Esophagus (tissue), 2 donors: ENCODE results near the gene SEC31A. TPM values are rescaled to one million over a fixed set of nuclear protein-coding genes. Genes with fewer than 3 reads are reported as not detected.

Experiments used
- H3K27ac ChIP-seq, 2 donors: one replicate each; pipeline ENCODE4 v1.5.1; 2013; ENCODE audit warnings: low read depth in 2 of 2, mild to moderate bottlenecking in 2 of 2, inconsistent platforms in 1 of 2, low read length in 1 of 2, moderate library complexity in 1 of 2
- H3K27me3 ChIP-seq, 2 donors: one replicate each; pipeline ENCODE4 v1.6.1; 2013; ENCODE audit warnings: low read length in 2 of 2, control low read depth in 1 of 2, mild to moderate bottlenecking in 1 of 2; ENCODE audit not compliant: insufficient read depth in 2 of 2, control insufficient read depth in 1 of 2
- H3K36me3 ChIP-seq, 2 donors: one replicate each; pipeline ENCODE4 v1.6.1; 2013; ENCODE audit warnings: low read length in 1 of 2; ENCODE audit not compliant: control insufficient read depth in 2 of 2, insufficient read depth in 2 of 2
- H3K4me1 ChIP-seq, 2 donors: one replicate each; pipeline ENCODE4 v1.6.1; 2013; ENCODE audit warnings: low read length in 1 of 2; ENCODE audit not compliant: control insufficient read depth in 2 of 2, insufficient read depth in 2 of 2
- H3K4me3 ChIP-seq, 2 donors: one replicate each; pipeline ENCODE4 v1.5.1; 2013; ENCODE audit warnings: low read length in 2 of 2, mild to moderate bottlenecking in 2 of 2, low read depth in 1 of 2, moderate library complexity in 1 of 2
- H3K9me3 ChIP-seq, 2 donors: one replicate each; pipeline ENCODE4 v1.6.1; 2013; ENCODE audit warnings: mild to moderate bottlenecking in 2 of 2, low read depth in 1 of 2, low read length in 1 of 2, moderate library complexity in 1 of 2; ENCODE audit not compliant: control insufficient read depth in 2 of 2, insufficient read depth in 1 of 2
- WGBS, 2 donors: extraction: QIAGEN DNeasy Blood & Tissue Kit; methylation state at CpG; one replicate each; pipeline ENCODE4 v1.1.7; 2013; 5-methylcytosine and 5-hydroxymethylcytosine counted together
- polyA plus RNA-seq, 2 donors: library from polyadenylated mRNA; stranded (reverse); fragments of 200-250 nt; gene quantifications; one replicate each; pipeline ENCODE4 v1.2.3, GENCODE V29; 2013
- donor health status: healthy with polysubstance abuse.
- donor health status: Bipolar disorder and iron deficiency.

Gene SEC31A
- polyA plus RNA-seq, 2 donors: 72.5 to 131 TPM

DNA sequence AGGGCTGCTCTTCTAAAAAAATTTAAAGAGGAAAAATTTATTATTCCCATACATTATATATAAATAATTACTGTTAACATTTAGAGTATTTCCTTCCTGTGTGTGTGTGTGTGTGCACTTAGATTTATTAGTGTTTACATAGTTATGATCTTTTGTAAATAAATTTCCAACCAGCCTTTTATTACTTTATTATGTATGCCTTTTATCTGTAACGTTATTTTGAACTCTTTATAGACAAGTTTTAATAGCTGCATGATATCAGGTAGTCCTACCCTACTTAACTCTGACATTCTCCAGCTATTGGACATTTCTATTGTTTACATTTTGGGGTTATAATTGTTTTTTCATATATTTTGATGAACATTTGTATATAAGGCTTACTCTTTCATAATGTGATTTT is 18.4 kb upstream of the SEC31A start:
- Histone ChIP-seq H3K27me3 (no peaks in the 10 kb centered on the region), H3K4me3 (no peak overlapping the region), H3K9me3 (no peaks in the 10 kb centered on the region), H3K27ac (no peak overlapping the region), H3K4me1 (no peaks in the 10 kb centered on the region), H3K36me3 (no peaks in the 10 kb centered on the region)
- 40 to 51% methylated on average over 1 of the region's 1 CpG for WGBS, 2 donors

DNA sequence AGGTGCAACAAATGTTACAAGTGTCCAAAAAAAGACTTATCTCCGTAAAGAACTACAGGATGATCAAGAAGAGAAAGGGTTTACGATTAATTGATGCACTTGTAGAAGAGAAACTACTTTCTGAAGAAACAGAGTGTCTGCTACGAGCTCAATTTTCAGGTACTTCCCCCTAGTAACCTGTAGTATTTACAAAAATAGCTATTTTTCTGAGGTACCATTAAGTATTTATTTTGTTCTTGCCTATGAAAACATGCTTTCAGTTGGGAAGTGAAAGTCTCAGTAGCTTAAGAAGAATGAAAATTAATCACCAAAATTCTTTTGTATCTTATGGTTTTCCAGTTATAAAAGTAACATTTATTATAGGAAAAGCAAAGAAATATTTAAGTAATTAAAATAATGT is 15.5 kb upstream of the SEC31A start:
- 94% methylated on average over 3 of the region's 3 CpGs for WGBS, 2 donors
- H3K36me3 ChIP-seq: no peaks in the 10 kb centered on the region
- no peak overlapping the region for H3K4me3 ChIP-seq
- H3K9me3 ChIP-seq: no peaks in the 10 kb centered on the region
- H3K4me1 ChIP-seq: no peaks in the 10 kb centered on the region
- H3K27ac ChIP-seq: no peak overlapping the region
- H3K27me3 ChIP-seq: no peaks in the 10 kb centered on the region

DNA sequence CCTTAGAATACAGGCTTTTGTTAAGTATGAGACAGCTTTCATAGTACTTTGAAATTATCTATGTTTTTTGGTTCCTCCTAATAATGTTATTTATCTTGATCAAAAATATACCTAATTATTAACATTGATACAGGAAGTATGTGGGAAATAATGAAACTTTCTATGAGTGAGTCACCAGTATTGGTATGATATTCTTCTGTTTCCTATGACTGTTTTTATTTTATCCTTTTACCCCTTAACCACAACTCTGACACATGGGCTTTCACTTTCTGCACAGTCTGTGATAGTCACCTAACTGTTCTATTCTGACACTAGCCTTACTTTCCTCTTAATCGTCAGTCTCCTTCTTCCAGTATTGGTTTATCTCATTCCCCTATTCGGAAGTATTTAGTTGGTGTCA is 14.3 kb upstream of the SEC31A start:
- Histone ChIP-seq H3K9me3 (no peaks in the 10 kb centered on the region), H3K36me3 (no peaks in the 10 kb centered on the region), H3K4me1 (no peaks in the 10 kb centered on the region), H3K4me3 (no peak overlapping the region), H3K27ac (no peak overlapping the region), H3K27me3 (no peaks in the 10 kb centered on the region)
- WGBS, 2 donors: 72 to 82% methylated on average over 2 of the region's 2 CpGs

DNA sequence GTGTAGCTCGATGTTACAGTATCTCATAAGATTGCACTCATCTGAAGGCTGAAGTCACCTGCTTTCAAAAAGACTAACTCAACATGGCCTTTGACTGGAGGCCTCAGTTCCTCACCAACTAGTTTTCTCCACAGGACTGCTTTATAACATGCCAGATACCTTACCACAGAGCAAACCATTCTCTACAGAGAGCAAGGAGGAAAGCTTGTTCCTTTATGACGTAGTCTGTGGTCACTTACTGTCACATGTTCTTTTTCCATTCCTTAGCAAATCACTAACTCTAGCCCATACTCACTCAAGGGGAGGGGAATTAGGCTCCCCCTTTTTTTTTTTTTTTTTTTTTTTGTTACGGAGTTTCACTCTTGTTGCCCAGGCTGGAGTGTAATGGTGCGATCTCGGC is 12.8 kb upstream of the SEC31A start:
- H3K4me1 ChIP-seq: no peaks in the 10 kb centered on the region
- H3K9me3 ChIP-seq: no peaks in the 10 kb centered on the region
- no peak overlapping the region for H3K4me3 ChIP-seq
- H3K27me3 ChIP-seq: no peaks in the 10 kb centered on the region
- no peak overlapping the region for H3K27ac ChIP-seq
- 94 to 95% methylated on average over 5 of the region's 5 CpGs for WGBS, 2 donors
- H3K36me3 ChIP-seq: no peaks in the 10 kb centered on the region

DNA sequence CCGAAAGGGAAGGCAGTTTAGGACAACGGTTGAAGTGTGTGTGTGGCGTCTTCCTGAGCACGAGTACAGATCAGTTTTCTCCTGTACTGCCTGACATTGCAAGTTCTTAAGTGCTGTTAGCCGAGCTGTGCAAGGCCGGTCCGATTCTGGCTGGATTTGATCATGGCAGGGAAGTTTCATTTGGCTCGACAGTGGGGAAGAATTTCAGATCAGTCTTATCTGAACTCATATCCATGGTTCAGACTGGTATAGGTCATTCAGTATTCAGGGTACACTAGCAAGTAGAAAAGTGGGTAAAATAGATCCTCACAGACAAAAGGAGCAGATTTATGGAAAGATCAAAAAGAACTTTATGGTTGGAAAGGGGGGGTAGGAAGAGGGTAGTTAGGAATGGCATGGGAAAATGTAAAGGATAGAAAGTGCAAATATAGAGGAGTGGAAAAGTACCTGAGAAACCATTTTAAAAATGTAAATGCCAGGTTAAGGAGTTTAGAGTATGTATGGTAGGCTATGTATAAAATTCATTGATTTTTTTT is 10.3 kb upstream of the SEC31A start:
- Histone ChIP-seq H3K9me3 (no peaks in the 10 kb centered on the region), H3K4me3 (peak overlapping the region; percentile 80 to 93), H3K36me3 (no peaks in the 10 kb centered on the region), H3K27me3 (no peaks in the 10 kb centered on the region), H3K27ac (peak overlapping the region; percentile 99 to 100), H3K4me1 (no peaks in the 10 kb centered on the region)
- 0 to 1% methylated on average over 8 of the region's 8 CpGs for WGBS, 2 donors

DNA sequence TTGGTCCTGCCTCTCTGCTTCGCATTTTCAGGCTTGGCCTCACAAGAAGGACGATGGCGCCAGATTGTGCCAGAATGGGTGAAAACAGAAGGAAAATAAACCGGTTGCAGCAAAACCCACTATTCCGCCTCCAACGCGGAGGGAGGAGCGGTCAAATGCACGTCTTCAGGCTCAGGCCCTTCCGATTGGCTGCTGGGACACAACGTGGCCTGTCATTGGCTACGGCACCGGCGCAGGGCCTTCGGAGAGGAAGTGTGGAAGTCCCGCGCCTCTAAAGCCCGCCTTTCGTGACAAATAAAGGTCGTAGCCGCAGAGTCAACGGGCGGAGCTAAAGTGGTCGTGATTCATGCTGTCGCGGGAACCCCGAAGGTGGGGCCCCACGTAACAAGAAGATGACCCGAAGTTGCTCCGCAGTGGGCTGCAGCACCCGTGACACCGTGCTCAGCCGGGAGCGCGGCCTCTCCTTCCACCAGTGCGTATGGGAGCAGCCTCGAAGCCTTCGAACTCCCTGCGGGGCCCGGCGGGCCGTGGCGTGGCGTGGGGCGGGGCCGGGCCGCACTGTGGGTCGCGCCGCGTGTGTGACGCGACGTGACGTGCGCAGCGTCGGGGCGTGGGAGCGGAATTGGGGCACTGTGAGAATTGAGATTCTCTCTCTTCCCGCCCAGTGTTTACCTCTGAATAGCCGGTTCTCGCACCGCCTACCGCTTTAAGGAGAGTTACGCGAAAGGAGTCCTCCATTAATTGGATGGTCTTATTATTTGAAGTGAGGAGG is 9.6 kb upstream of the SEC31A start, which contains the start of gene THAP9:
Gene THAP9, plus strand, starts transcription at position 325 of the 772 bp plus-strand sequence. Its CDS starts 68 bp downstream, at position 393.
- H3K27me3 ChIP-seq: no peaks in the 10 kb centered on the region
- no peaks in the 10 kb centered on the region for H3K36me3 ChIP-seq
- 0 to 1% methylated on average over 67 of the region's 67 CpGs for WGBS, 2 donors
- H3K9me3 ChIP-seq: no peaks in the 10 kb centered on the region
- peak within 1 kb of the TSS; percentile 99 to 100 for H3K27ac ChIP-seq
- H3K4me3 ChIP-seq: peak within 1 kb of the TSS; percentile 80 to 93
- H3K4me1 ChIP-seq: no peaks in the 10 kb centered on the region

DNA sequence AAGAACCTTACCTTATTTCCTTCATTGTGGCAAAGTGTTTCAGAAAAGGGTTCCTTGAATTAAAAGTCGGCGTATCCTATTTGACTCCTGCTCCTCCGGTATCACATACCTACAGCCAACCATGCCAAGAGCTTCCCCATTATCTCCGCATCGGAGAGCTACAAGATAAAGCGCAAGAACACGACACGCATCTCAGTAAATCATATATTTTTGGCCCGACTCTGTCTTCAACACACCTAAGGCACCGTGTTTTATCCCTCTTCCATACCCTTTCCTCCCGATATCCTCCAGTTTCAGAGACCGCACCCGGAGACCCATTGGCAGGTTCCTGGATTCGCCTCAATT is 9.1 kb upstream of the SEC31A start:
- Histone ChIP-seq H3K27ac (peak overlapping the region; percentile 97 to 100), H3K4me1 (no peaks in the 10 kb centered on the region), H3K27me3 (no peaks in the 10 kb centered on the region), H3K9me3 (no peaks in the 10 kb centered on the region), H3K36me3 (peaks cover 0 to 3% of the 10 kb centered on the region in 2 donors), H3K4me3 (peak overlapping the region; percentile 80 to 93)
- WGBS, 2 donors: 0% methylated on average over 14 of the region's 14 CpGs

DNA sequence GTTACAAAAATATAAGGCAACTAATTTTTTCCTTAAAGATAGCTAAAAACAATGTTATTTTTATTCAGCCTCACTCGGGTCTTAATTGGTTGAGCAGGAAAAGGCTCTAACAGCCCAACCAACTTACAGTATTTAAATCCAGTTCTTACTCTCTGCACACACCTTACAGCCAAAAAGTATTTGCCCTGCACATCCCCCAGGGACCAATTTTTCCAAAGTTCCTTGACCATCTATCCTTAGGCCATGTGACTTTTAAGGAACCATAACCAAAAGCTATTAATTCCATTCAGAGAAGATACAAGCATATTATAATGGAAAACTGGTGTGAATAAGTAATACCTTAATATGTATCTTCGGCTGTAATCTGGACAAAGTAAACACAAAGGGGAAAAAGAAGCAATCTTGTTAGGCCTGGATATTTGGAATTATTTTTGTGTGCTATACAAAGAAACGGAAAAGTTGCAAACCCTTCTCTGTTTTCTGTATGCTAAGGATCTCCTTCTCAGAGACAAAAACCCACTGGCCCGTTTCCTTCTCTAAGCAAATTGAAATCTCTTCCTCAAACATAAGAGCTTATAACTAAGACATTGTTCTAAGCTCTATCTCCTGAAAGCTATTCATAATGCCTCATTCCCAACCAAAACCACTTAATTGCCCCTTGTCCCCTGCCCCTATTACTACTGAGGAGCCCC is 8.6 kb upstream of the SEC31A start:
- 1% methylated on average over 4 of the region's 4 CpGs for WGBS, 2 donors
- Histone ChIP-seq H3K9me3 (no peaks in the 10 kb centered on the region), H3K36me3 (peaks cover 0 to 3% of the 10 kb centered on the region in 2 donors), H3K4me1 (no peaks in the 10 kb centered on the region), H3K4me3 (peak overlapping the region; percentile 80 to 93), H3K27me3 (no peaks in the 10 kb centered on the region), H3K27ac (peak overlapping the region; percentile 97 to 100)

DNA sequence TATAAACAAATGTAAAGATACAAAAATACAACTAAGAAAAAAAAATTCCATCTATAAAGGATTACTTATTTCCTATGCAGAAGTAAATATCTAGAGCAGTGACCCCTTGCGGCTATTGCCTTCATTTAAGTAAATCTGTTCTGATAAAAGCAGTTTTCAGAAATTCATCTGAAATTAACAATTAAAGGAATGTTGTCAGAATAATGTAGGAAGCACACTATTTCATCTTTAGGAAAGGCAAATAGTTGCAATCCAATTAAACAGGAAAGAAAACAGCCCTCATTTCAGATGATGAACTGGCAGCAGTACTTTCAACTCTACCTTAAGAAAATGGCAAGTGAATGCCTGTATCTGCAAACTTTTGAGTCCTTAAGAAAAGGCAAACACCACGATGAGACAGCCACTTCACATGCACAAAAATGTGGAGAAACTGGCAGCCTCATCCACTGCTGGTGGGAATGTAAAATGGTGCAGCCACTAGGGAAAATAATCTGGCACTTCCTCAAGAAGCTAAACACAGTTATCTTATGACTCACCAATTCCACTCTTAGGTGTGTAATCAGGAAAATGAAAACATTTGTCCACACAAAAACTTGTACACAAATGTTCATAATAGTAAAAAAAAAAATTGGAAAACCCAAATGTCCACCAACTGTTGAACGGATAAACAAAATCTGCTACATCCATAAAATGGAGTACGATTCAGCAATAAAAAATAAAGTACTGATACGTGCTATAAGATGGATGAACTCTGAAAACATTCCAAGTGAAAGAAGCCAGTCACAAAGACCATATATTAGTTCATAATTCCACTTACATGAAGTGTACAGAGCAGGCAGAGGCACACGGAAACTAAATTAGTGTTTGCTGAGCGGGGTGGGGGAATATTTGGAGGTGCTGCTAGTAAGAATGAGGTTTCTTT is 7.6 kb upstream of the SEC31A start:
- Histone ChIP-seq H3K4me3 (peak overlapping the region; percentile 16 to 93), H3K9me3 (no peaks in the 10 kb centered on the region), H3K36me3 (peaks cover 0 to 3% of the 10 kb centered on the region in 2 donors), H3K4me1 (no peaks in the 10 kb centered on the region), H3K27me3 (no peaks in the 10 kb centered on the region), H3K27ac (peak overlapping the region; percentile 62 to 65)
- 26 to 27% methylated on average over 7 of the region's 7 CpGs for WGBS, 2 donors
